ENCODE data around the gene GNG7. TPM values are rescaled to one million over a fixed set of nuclear protein-coding genes. Genes with fewer than 3 reads are reported as not detected.

The GNG7 gene
- total RNA-seq, 1 donor, result 0.72 TPM

DNA sequence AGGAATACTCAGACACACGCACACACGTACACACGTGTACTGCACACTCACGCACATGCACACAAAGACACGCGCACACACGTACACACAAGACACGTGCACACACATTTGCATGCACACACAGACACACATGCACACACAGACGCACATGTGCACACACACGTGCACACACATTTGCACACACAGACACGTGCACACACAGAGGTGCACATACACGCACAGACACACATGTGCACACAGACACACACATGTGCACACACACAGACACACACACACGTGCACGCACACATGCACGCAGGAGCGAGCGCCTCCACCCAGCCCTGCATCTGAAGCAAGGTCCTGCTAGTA, 145.4 kb downstream of the GNG7 start:
- no peaks in the 10 kb centered on the region for H3K4me1 ChIP-seq (ENCODE audit: insufficient read depth, low read length)
- no peak overlapping the region for H3K4me2 ChIP-seq (ENCODE audit: insufficient read depth, low read length)
- TF ChIP-seq, protein P1, sequence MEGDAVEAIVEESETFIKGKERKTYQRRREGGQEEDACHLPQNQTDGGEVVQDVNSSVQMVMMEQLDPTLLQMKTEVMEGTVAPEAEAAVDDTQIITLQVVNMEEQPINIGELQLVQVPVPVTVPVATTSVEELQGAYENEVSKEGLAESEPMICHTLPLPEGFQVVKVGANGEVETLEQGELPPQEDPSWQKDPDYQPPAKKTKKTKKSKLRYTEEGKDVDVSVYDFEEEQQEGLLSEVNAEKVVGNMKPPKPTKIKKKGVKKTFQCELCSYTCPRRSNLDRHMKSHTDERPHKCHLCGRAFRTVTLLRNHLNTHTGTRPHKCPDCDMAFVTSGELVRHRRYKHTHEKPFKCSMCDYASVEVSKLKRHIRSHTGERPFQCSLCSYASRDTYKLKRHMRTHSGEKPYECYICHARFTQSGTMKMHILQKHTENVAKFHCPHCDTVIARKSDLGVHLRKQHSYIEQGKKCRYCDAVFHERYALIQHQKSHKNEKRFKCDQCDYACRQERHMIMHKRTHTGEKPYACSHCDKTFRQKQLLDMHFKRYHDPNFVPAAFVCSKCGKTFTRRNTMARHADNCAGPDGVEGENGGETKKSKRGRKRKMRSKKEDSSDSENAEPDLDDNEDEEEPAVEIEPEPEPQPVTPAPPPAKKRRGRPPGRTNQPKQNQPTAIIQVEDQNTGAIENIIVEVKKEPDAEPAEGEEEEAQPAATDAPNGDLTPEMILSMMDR (IDR thresholded peaks at IDR 0.05; ENCODE audit: extremely low read depth, low read depth, low read length), result no peak

DNA sequence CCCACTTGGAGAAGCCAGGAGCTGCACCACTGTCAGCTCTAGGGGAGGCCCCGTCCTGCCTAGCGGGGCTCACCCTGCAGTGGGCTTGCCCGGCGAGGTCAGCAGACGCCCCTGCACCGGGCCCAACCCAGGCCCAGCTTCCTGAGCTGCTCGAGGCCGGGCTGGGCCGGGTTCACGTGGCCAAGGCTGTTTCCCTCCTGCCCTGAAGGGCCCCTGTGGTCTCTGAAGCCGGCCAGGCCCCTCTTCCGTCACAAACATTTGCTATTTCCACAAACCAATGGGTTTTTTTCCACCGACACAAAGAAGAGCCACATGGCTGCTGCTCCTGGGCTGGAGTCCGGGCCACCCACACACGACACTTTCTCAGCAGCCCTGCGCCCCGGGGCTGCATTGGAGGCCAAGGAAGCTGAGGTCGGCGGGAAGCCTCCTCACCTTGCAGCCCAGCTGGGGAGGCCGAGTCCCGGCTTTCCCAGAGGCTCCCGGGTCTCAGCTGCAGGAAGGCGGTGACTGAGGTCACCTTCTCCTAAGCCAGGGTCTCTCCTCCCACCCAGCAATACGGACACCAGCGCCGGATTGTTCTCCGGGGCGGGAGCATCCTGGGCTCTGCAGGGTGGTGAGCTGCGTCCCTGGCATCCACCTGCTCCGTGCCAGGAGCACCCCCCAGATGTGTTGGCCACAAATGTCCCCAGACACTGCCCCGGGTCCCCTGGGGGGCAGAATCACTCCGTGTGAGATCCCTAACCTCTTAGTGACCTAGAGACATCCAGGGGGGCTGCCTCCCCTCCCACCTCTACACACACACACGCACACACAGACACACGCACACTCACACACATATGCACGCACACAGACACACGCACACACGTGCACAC, 146.0 kb downstream of the GNG7 start:
- no peak overlapping the region for H2AFZ ChIP-seq (ENCODE audit: low read length)
- H4K20me1 ChIP-seq (ENCODE audit: insufficient read depth, low read length), result no peaks in the 10 kb centered on the region
- H3K4me3 ChIP-seq (ENCODE audit: insufficient read depth, low read length), result no peak overlapping the region
- H3K4me2 ChIP-seq (ENCODE audit: insufficient read depth, low read length), result no peak overlapping the region
- TF ChIP-seq, protein P1 (IDR thresholded peaks at IDR 0.05; ENCODE audit: extremely low read depth, low read depth, low read length), result no peak
- H3K27me3 ChIP-seq (ENCODE audit: insufficient read depth, low read length), result no peaks in the 10 kb centered on the region
- no peaks in the 10 kb centered on the region for H3K36me3 ChIP-seq (ENCODE audit: insufficient read depth, low read length)
- H3K9me3 ChIP-seq (ENCODE audit: low read depth, low read length), result no peaks in the 10 kb centered on the region
- no peaks in the 10 kb centered on the region for H3K4me1 ChIP-seq (ENCODE audit: insufficient read depth, low read length)
- no peak for DNase-seq (ENCODE audit: insufficient read length, low spot score, missing footprints)
- no peaks in the 10 kb centered on the region for H3K79me2 ChIP-seq (ENCODE audit: insufficient read depth, low read length)
- H3K27ac ChIP-seq (ENCODE audit: low read depth, low read length), result no peak overlapping the region

More for the DNA sequence above, 145.4 kb downstream of the GNG7 start:
- Histone ChIP-seq H3K36me3 (ENCODE audit: insufficient read depth, low read length) (no peaks in the 10 kb centered on the region), H4K20me1 (ENCODE audit: insufficient read depth, low read length) (no peaks in the 10 kb centered on the region), H3K27ac (ENCODE audit: low read depth, low read length) (no peak overlapping the region), H2AFZ (ENCODE audit: low read length) (no peak overlapping the region), H3K27me3 (ENCODE audit: insufficient read depth, low read length) (no peaks in the 10 kb centered on the region), H3K9me3 (ENCODE audit: low read depth, low read length) (no peaks in the 10 kb centered on the region), H3K4me3 (ENCODE audit: insufficient read depth, low read length) (no peak overlapping the region), H3K79me2 (ENCODE audit: insufficient read depth, low read length) (no peaks in the 10 kb centered on the region)
- no peak for DNase-seq (ENCODE audit: insufficient read length, low spot score, missing footprints)

DNA sequence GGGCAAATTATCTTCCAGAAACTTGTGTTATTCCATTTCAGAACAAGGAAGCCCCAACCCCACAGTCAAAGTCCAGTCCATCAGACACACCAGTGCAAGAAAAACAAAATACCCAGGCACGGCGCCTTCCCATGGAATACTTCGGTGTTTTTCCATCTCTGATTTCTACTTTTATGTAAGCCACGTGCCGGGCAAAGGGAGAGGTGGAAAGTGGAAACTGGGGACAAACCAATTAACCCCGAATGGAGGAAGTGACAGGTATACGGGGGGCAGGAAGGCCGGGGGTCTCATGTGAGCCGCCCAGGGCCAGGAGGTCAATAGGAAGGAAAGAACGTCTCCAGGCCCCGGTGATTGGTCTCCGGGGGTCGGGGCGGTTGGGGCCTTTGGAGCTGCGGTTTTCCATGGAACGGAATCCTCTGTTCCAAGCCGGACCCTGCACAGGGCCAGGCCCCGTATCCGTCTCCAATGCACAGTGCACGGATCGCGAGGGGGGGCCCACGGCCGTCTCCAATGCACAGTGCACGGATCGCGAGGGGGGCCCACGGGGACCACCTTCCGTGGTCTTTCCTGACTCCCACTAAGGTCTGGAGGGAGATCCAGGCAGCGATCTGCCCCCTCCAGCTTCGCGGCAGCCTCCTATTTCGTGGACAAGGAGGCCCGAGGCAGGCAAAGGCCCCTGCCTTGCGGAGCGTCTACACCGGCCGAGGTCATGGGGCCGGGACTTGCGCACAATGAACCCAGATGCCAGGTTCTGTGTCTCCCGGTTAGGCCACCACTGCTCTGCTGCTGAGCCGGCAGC, 146.9 kb downstream of the GNG7 start:
- no peak overlapping the region for H3K4me2 ChIP-seq (ENCODE audit: insufficient read depth, low read length)
- no peaks in the 10 kb centered on the region for H3K27me3 ChIP-seq (ENCODE audit: insufficient read depth, low read length)
- H3K9me3 ChIP-seq (ENCODE audit: low read depth, low read length), result no peaks in the 10 kb centered on the region
- TF ChIP-seq, protein P1 (IDR thresholded peaks at IDR 0.05; ENCODE audit: extremely low read depth, low read depth, low read length), result no peak
- no peak overlapping the region for H3K27ac ChIP-seq (ENCODE audit: low read depth, low read length)
- no peaks in the 10 kb centered on the region for H3K79me2 ChIP-seq (ENCODE audit: insufficient read depth, low read length)
- no peaks in the 10 kb centered on the region for H3K4me1 ChIP-seq (ENCODE audit: insufficient read depth, low read length)
- no peak for DNase-seq (ENCODE audit: insufficient read length, low spot score, missing footprints)
- no peaks in the 10 kb centered on the region for H4K20me1 ChIP-seq (ENCODE audit: insufficient read depth, low read length)
- H3K36me3 ChIP-seq (ENCODE audit: insufficient read depth, low read length), result no peaks in the 10 kb centered on the region
- no peak overlapping the region for H3K4me3 ChIP-seq (ENCODE audit: insufficient read depth, low read length)
- no peak overlapping the region for H2AFZ ChIP-seq (ENCODE audit: low read length)

DNA sequence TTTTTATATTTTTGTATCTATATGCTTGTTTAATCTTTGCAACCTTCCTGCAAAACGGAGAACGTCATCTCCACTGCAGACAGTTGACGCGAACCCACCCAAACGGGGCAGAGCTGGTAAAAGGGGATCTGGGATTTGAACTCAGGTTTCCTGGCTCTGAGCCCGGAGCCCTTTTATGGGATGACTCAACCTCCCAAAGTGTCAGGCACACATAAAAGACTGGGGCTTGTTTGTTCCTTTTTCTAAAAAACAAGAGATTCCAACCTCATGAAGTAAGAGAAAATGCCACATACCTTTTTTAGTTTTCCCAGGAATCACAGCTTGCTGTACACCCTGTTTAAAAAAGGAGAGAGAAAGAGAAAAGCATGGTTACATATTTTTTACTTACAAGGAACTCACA, 147.6 kb downstream of the GNG7 start:
- H3K4me3 ChIP-seq (ENCODE audit: insufficient read depth, low read length), result no peak overlapping the region
- H3K79me2 ChIP-seq (ENCODE audit: insufficient read depth, low read length), result no peaks in the 10 kb centered on the region
- no peak overlapping the region for H2AFZ ChIP-seq (ENCODE audit: low read length)
- H3K27ac ChIP-seq (ENCODE audit: low read depth, low read length), result no peak overlapping the region
- H3K9me3 ChIP-seq (ENCODE audit: low read depth, low read length), result no peaks in the 10 kb centered on the region
- no peaks in the 10 kb centered on the region for H3K27me3 ChIP-seq (ENCODE audit: insufficient read depth, low read length)
- no peak for DNase-seq (ENCODE audit: insufficient read length, low spot score, missing footprints)
- H3K36me3 ChIP-seq (ENCODE audit: insufficient read depth, low read length), result no peaks in the 10 kb centered on the region
- H3K4me2 ChIP-seq (ENCODE audit: insufficient read depth, low read length), result no peak overlapping the region
- peaks cover 5% of the 10 kb centered on the region for H3K4me1 ChIP-seq (ENCODE audit: insufficient read depth, low read length)
- no peaks in the 10 kb centered on the region for H4K20me1 ChIP-seq (ENCODE audit: insufficient read depth, low read length)
- TF ChIP-seq, protein P1 (IDR thresholded peaks at IDR 0.05; ENCODE audit: extremely low read depth, low read depth, low read length), result no peak

All from osteoblast (primary cell).